ENCODE measurements around the gene PLA2G6.
"Not testable (repeated sequence)": the region's sequence is repeated elsewhere in the genome, so short reads cannot be mapped to it uniquely, and the experiment has no call there.

PLA2G6 gene

DNA sequence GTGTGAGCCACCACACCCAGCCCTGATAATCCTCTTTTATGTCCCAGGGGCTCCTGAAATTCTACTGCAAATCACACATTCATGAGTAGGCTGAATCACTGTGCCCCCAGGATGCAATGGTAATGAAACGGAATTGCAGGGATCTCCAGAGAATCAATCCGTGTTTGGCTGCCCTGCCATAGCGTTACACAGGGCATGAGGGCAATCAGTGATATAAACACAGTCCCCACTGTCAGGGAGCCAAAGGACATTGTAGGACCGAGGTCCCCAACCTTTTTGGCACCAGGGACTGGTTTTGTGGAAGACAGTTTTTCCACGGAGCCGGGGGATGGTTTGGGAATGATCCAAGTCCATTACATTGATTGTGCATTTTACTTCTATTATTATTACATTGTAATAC lies 9.0 kb upstream of the PLA2G6 start:
- peaks cover 1% of the 10 kb centered on the region; the same call in 1 of the 2 replicates for H3K4me1 ChIP-seq (ENCODE audit: control insufficient read depth, insufficient read depth, low read length)

DNA sequence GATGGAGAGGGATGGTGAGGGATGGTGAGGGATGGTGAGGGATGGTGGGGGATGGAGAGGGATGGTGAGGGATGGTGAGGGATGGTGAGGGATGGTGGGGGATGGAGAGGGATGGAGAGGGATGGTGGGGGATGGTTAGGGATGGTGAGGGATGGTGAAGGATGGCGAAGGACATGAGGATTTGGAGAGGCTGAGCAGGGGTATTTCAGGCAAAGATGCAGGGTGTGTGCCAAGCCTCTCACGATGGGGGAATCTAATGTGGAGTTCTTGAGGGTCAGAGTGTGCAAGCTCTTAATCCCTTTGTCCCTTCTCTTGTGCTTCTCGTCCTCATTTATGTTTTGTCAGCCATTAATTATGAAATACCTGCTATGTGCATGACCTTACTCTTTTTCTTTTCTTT lies 7.5 kb upstream of the PLA2G6 start:
- Histone ChIP-seq H3K27ac (ENCODE audit: low read length) (no peak overlapping the region), H3K4me3 (ENCODE audit: low read length) (no peak overlapping the region), H3K4me1 (ENCODE audit: control insufficient read depth, insufficient read depth, low read length) (no peaks in the 10 kb centered on the region), H3K36me3 (ENCODE audit: control insufficient read depth, insufficient read depth, low read length) (no peaks in the 10 kb centered on the region), H3K27me3 (ENCODE audit: control insufficient read depth, insufficient read depth, low read length) (no peaks in the 10 kb centered on the region), H3K9me3 (ENCODE audit: control insufficient read depth, insufficient read depth, low read length) (no peaks in the 10 kb centered on the region)
- WGBS (ENCODE audit: insufficient coverage, insufficient read length): 100% methylated on average over 1 of the region's 3 CpGs
- DNase-seq (ENCODE audit: low read depth, low spot score): no peak

More for the DNA sequence above, 9.0 kb upstream of the PLA2G6 start:
- H3K4me3 ChIP-seq (ENCODE audit: low read length): no peak overlapping the region
- no peaks in the 10 kb centered on the region for H3K9me3 ChIP-seq (ENCODE audit: control insufficient read depth, insufficient read depth, low read length)
- no peak for DNase-seq (ENCODE audit: low read depth, low spot score)
- no peak overlapping the region for H3K27ac ChIP-seq (ENCODE audit: low read length)
- no peaks in the 10 kb centered on the region for H3K27me3 ChIP-seq (ENCODE audit: control insufficient read depth, insufficient read depth, low read length)
- WGBS (ENCODE audit: insufficient coverage, insufficient read length): no CpG with 5 or more reads among the region's 6 CpGs
- H3K36me3 ChIP-seq (ENCODE audit: control insufficient read depth, insufficient read depth, low read length): no peaks in the 10 kb centered on the region

DNA sequence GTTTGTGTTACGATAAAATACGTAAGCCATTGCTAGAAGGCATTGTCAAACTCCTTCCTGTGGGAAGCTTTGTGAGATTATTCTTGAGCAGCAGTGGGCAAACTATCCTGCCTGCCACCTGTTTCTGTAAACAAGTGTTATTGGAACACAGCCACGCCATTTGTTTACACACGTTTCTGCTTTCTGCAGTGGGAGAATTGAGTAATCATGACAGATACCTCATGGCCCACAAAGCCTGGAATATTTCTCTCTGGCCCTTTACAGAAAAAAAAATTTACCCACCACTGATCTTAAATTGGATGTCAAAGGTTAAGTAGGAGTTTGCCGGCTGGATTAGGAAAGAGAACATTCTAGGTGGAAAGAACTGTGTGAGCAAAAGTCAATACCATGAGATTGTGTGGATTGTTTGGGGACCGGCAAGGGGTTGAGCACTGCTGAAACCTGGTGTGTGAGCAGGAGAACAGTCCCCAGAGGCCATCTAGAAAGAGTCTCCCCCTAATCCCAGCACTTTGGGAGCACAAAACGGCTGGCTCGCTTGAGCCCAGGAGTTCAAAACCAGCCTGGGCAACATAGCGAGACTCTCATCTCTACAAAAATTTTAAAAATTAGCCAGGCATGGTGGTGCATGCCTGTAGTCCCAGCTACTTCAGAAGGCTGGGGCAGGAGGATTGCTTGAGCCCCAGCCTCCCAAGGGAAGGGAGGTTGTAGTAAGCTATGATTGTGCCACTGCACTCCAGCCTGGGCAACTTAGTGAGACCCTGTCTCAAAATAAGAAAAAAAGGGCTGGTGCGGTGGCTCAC lies 6.0 kb upstream of the PLA2G6 start:
- Histone ChIP-seq H3K4me3 (ENCODE audit: low read length) (no peak overlapping the region), H3K36me3 (ENCODE audit: control insufficient read depth, insufficient read depth, low read length) (no peaks in the 10 kb centered on the region), H3K27me3 (ENCODE audit: control insufficient read depth, insufficient read depth, low read length) (no peaks in the 10 kb centered on the region), H3K27ac (ENCODE audit: low read length) (no peak overlapping the region), H3K9me3 (ENCODE audit: control insufficient read depth, insufficient read depth, low read length) (no peaks in the 10 kb centered on the region), H3K4me1 (ENCODE audit: control insufficient read depth, insufficient read depth, low read length) (no peaks in the 10 kb centered on the region)
- WGBS (ENCODE audit: insufficient coverage, insufficient read length): no CpG with 5 or more reads among the region's 10 CpGs
- DNase-seq (ENCODE audit: low read depth, low spot score): no peak

DNA sequence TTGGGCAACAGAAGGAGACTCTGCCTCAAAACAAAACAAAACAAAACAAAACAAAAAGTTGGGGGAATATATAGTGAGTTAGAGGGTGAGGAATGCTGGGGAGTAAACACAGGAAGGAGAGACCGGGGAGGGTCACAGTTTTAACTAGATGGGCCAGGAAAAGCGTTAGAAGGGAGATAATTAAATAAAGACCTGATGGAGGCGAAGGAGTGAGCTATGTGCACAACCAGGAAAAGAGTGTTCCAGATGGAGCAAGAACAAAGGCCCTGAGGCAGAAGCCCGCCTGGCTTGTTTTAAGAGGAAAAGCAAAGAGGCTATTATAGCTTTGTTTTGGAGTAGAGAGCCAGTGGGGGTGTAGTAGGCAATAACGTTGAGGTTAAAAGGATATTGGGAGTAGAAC lies 4.8 kb upstream of the PLA2G6 start:
- Histone ChIP-seq H3K27ac (ENCODE audit: low read length) (no peak overlapping the region), H3K9me3 (ENCODE audit: control insufficient read depth, insufficient read depth, low read length) (no peaks in the 10 kb centered on the region), H3K27me3 (ENCODE audit: control insufficient read depth, insufficient read depth, low read length) (no peaks in the 10 kb centered on the region), H3K4me3 (ENCODE audit: low read length) (no peak overlapping the region), H3K36me3 (ENCODE audit: control insufficient read depth, insufficient read depth, low read length) (no peaks in the 10 kb centered on the region), H3K4me1 (ENCODE audit: control insufficient read depth, insufficient read depth, low read length) (no peaks in the 10 kb centered on the region)
- no peak for DNase-seq (ENCODE audit: low read depth, low spot score)
- WGBS (ENCODE audit: insufficient coverage, insufficient read length): 100% methylated on average over 1 of the region's 5 CpGs

DNA sequence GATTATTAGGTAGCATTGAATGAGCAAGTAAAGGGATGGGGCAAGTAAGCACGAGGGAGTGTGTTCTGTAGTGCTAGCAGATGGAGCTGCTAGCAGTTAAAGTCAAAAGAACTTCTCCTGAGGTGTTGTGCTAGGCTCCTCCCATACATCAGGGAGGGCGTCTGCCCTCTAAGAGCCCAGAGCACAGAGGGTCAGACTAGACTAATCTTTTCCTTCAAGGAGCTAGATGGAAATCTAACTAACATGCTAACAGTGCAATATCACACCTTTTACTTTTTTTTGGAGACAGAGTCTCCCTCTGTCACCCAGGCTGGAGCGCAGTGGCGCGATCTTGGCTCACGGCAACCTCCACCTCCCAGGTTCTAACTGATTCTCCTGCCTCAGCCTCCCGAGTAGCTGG lies 3.2 kb upstream of the PLA2G6 start:
- Histone ChIP-seq H3K4me3 (ENCODE audit: low read length) (no peak overlapping the region), H3K36me3 (ENCODE audit: control insufficient read depth, insufficient read depth, low read length) (no peaks in the 10 kb centered on the region), H3K4me1 (ENCODE audit: control insufficient read depth, insufficient read depth, low read length) (peaks cover 6% of the 10 kb centered on the region), H3K27ac (ENCODE audit: low read length) (no peak overlapping the region), H3K9me3 (ENCODE audit: control insufficient read depth, insufficient read depth, low read length) (no peaks in the 10 kb centered on the region), H3K27me3 (ENCODE audit: control insufficient read depth, insufficient read depth, low read length) (no peaks in the 10 kb centered on the region)
- no CpG with 5 or more reads among the region's 7 CpGs for WGBS (ENCODE audit: insufficient coverage, insufficient read length)
- no peak for DNase-seq (ENCODE audit: low read depth, low spot score)

DNA sequence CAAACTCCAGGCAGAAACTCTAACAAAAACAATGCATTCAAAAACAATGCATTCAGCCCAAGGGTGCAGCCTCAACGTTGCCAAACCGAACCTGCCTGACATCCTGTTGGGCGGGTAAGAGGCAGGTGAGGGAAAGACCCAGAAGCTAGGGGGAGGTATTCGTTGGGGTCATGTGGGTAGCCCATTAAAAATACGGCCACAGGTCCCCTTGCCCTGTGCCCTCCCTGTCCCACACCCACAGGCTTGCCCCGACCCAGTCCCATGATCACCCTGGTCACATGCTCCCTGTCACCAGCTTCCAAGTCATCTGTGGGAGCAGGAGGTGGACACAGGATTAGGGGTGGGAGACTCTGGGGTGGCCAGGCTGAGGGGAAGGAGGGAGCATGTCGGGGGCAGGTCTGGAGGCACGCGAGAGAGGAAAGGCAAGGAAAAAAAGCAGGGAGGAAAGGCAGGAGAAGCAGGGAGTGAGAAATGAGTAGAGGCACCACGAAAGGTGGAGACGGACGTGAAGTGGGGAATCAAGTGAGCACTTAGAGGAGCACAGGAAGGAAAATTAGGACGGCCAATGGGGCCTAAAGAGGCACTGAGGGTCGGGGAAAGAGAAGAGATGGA lies 683 bp downstream of the PLA2G6 start:
- WGBS (ENCODE audit: insufficient coverage, insufficient read length): no CpG with 5 or more reads among the region's 14 CpGs
- peak overlapping the region; percentile 42; the same call in 1 of the 2 replicates for H3K4me3 ChIP-seq (ENCODE audit: low read length)
- H3K9me3 ChIP-seq (ENCODE audit: control insufficient read depth, insufficient read depth, low read length): no peaks in the 10 kb centered on the region
- no peaks in the 10 kb centered on the region for H3K27me3 ChIP-seq (ENCODE audit: control insufficient read depth, insufficient read depth, low read length)
- no peak overlapping the region for H3K27ac ChIP-seq (ENCODE audit: low read length)
- no peaks in the 10 kb centered on the region for H3K36me3 ChIP-seq (ENCODE audit: control insufficient read depth, insufficient read depth, low read length)
- H3K4me1 ChIP-seq (ENCODE audit: control insufficient read depth, insufficient read depth, low read length): peaks cover 6% of the 10 kb centered on the region
- DNase-seq (ENCODE audit: low read depth, low spot score): no peak

DNA sequence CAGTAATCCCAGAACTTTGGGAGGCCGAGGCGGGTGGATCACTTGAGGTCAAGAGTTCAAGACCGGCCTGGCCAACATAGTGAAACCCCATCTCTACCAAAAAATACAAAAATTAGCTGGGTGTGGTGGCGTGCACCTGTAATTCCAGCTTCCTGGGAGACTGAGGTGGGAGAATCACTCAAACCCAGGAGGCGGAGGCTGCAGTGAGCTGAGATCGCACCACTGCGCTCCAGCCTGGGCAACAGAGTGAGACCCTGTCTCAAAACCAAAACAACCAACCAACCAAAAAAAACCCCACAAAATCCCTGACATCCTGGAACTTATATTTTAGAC lies 3.1 kb downstream of the PLA2G6 start:
- H3K27me3 ChIP-seq (ENCODE audit: control insufficient read depth, insufficient read depth, low read length); H3K36me3 ChIP-seq (ENCODE audit: control insufficient read depth, insufficient read depth, low read length); H3K27ac ChIP-seq (ENCODE audit: low read length); DNase-seq (ENCODE audit: low read depth, low spot score); H3K4me3 ChIP-seq (ENCODE audit: low read length); H3K4me1 ChIP-seq (ENCODE audit: control insufficient read depth, insufficient read depth, low read length); H3K9me3 ChIP-seq (ENCODE audit: control insufficient read depth, insufficient read depth, low read length): not testable (repeated sequence)
- no CpG with 5 or more reads among the region's 7 CpGs for WGBS (ENCODE audit: insufficient coverage, insufficient read length)

DNA sequence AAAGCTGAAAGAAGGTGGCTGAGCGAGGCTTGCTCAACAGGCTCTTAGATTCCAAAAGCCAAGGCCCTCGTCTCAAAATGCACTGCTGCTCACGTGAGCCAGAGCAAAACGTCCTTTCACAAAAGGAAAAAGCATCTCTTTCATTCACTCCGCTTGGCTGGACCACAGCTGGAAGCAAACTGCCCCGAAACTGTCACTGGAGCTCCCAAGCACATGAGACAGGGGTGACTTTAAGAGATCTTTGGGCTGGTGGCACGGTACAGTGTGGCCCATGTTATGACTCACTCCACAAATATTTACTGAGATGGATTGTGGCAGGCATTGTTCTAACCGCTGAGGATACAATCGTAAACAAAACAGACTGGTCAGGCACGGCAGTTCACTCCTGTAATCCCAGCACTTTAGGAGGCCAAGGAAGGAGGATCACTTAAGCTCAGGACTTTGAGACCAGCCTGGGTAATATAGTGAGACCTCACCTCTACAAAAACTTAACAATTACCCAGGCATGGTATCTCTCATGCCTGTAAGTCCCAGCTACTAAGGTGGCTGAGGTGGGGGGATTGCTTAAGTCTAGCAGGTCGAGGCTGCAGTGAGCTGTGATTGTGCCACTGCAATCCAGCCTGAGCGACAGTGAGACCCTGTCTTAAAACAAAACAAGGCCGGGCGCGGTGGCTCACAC lies 3.6 kb downstream of the PLA2G6 start:
- no CpG with 5 or more reads among the region's 15 CpGs for WGBS (ENCODE audit: insufficient coverage, insufficient read length)
- H3K4me1 ChIP-seq (ENCODE audit: control insufficient read depth, insufficient read depth, low read length): peaks cover 8% of the 10 kb centered on the region
- no peaks in the 10 kb centered on the region for H3K9me3 ChIP-seq (ENCODE audit: control insufficient read depth, insufficient read depth, low read length)
- no peaks in the 10 kb centered on the region for H3K36me3 ChIP-seq (ENCODE audit: control insufficient read depth, insufficient read depth, low read length)
- no peak overlapping the region for H3K27ac ChIP-seq (ENCODE audit: low read length)
- no peaks in the 10 kb centered on the region for H3K27me3 ChIP-seq (ENCODE audit: control insufficient read depth, insufficient read depth, low read length)
- DNase-seq (ENCODE audit: low read depth, low spot score): no peak
- H3K4me3 ChIP-seq (ENCODE audit: low read length): no peak overlapping the region

DNA sequence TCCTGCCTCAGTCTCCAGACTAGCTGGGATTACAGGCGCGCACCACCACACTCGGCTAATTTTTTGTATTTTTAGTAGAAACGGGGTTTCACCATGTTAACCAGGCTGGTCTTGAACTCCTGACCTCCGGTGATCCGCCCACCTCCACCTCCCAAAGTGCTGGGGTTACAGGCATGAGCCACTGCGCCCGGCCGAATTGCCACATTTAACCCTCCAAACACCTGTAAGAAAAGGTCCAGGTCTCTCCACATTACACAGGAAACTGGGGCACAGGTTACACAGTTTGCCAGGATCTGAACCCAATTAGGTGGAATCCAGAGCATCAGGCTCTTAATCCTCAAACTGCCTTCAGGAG lies 4.1 kb downstream of the PLA2G6 start:
- not testable (repeated sequence) for H3K4me3 ChIP-seq (ENCODE audit: low read length)

DNA sequence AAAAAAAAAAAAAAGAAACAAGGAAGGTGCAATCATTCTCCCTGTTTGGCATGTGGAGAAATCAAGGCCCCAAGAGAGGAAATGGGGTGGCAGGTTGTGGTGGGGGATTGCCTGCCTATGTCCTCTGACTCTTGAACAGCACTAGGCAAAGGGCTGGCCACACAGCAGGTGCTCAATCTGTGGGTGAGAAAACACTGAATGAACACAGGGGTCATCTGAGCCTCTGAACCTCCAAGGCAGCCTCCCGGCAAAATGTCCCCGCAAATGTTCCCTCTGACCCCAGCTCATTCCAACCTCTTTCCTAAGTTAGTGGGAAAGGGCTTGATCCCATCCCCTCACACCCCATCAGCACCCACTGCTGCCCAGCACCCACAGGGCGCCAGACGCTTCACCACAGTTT lies 4.6 kb downstream of the PLA2G6 start:
- Histone ChIP-seq H3K27ac (ENCODE audit: low read length) (no peak overlapping the region), H3K36me3 (ENCODE audit: control insufficient read depth, insufficient read depth, low read length) (no peaks in the 10 kb centered on the region), H3K27me3 (ENCODE audit: control insufficient read depth, insufficient read depth, low read length) (no peaks in the 10 kb centered on the region), H3K9me3 (ENCODE audit: control insufficient read depth, insufficient read depth, low read length) (no peaks in the 10 kb centered on the region), H3K4me1 (ENCODE audit: control insufficient read depth, insufficient read depth, low read length) (peaks cover 10% of the 10 kb centered on the region), H3K4me3 (ENCODE audit: low read length) (no peak overlapping the region)
- DNase-seq (ENCODE audit: low read depth, low spot score): no peak
- no CpG with 5 or more reads among the region's 4 CpGs for WGBS (ENCODE audit: insufficient coverage, insufficient read length)

More for the DNA sequence above, 4.1 kb downstream of the PLA2G6 start:
- not testable (repeated sequence) for H3K4me1 ChIP-seq (ENCODE audit: control insufficient read depth, insufficient read depth, low read length); H3K27ac ChIP-seq (ENCODE audit: low read length); H3K9me3 ChIP-seq (ENCODE audit: control insufficient read depth, insufficient read depth, low read length); DNase-seq (ENCODE audit: low read depth, low spot score); H3K36me3 ChIP-seq (ENCODE audit: control insufficient read depth, insufficient read depth, low read length); H3K27me3 ChIP-seq (ENCODE audit: control insufficient read depth, insufficient read depth, low read length)
- WGBS (ENCODE audit: insufficient coverage, insufficient read length): no CpG with 5 or more reads among the region's 9 CpGs

All from iPS DF 6.9 (cell line).